ENCODE data around the gene MCM3. TPM values are rescaled to one million over a fixed set of nuclear protein-coding genes. Genes with fewer than 3 reads are reported as not detected.
A peak's percentile ranks its signal among the peaks of the same experiment; 100 is the strongest.

Gene MCM3
- total and polyA plus RNA-seq, 12 donors: 10.5 to 65.5 (median 25.0) TPM

DNA sequence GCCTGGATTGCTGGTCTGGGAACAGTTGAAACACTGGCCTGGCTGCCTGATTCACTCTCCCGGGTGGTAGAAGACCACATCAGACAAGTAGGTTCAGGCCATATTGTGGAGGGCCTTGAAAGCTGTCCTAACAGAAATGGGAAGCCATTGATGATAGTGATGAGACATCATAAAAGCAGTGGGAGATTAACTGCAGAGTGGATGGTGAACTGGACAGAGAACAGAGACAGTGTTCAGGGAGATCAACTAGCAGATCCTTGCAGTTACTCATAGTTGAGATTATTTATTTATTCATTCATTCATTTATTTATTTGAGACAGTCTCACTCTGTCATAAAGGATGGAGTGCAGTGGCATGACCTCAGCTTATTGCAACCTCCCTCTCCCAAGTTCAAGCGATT lies 30.2 kb upstream of the MCM3 start:
- Histone ChIP-seq H3K27me3 (no peaks in the 10 kb centered on the region), H3K36me3 (replicated peaks in 1 of 2) (no peaks in the 10 kb centered on the region), H3K4me3 (no peak overlapping the region), H3K4me1 (replicated peaks in 1 of 2) (peaks cover 0 to 11% of the 10 kb centered on the region in 2 donors), H3K9me3 (replicated peaks in 1 of 3) (no peaks in the 10 kb centered on the region), H3K27ac (no peak overlapping the region)
- no peak for TF ChIP-seq POLR2A (IDR thresholded peaks at IDR 0.05)
- TF ChIP-seq CTCF (IDR thresholded peaks at IDR 0.05): no peak
- 88 to 100% (median 93%) methylated on average over 2 of the region's 2 CpGs for WGBS, 4 donors
- intact Hi-C loops (cut with DNase I): no loop called here
- no peak for DNase-seq

DNA sequence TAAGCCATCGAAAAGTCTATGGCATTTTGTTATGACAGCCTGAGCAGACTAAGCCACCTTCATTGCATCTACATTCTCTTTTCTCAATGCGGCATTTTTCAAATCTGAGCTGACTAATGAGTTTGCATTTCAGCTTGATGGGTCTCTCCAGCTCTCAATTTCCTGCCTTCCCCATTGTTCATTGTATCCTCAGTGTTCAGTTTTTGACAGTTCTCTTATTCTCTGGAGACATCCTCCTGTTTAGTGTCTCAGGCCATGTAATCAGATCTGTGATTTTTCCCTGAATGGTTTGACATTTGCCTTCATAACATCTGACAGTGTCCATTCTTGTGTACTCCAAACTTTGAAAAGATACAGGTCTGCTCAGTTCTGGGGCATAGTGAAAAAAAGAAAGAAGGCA lies 27.9 kb upstream of the MCM3 start:
- DNase-seq: no peak
- no peaks in the 10 kb centered on the region for H3K36me3 ChIP-seq (replicated peaks in 1 of 2)
- whole genome bisulfite sequencing, 4 donors: 80 to 89% (median 87%) methylated on average over 2 of the region's 2 CpGs
- H3K4me1 ChIP-seq (replicated peaks in 1 of 2): peaks cover 0 to 2% of the 10 kb centered on the region in 2 donors
- intact Hi-C loops (cut with DNase I): no loop called here
- H3K9me3 ChIP-seq (replicated peaks in 1 of 3): no peaks in the 10 kb centered on the region
- no peaks in the 10 kb centered on the region for H3K27me3 ChIP-seq
- TF ChIP-seq CTCF (IDR thresholded peaks at IDR 0.05) (no peak), POLR2A (IDR thresholded peaks at IDR 0.05) (no peak)
- H3K4me3 ChIP-seq: no peak overlapping the region
- no peak overlapping the region for H3K27ac ChIP-seq

DNA sequence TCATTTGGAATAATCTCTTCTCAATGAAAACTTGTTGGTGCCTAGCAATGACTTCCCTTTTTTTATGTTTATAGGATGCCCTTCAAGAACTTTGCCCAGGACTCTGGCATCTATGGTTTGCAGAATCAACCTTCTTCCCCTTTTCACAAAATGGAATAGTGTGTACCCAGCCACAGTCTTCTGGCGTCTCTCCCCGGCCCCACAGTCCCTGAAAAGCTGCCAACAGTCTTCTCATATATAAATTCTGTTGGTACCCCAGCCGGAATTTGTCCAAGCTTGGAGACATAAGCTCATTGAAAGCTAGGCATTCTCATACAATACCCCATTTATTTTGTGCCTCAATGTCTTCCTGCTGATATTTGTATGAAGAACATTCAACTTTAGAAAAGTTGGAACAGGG lies 26.4 kb upstream of the MCM3 start:
- WGBS, 4 donors: 61 to 74% (median 72%) methylated on average over 3 of the region's 3 CpGs
- intact Hi-C loops (cut with DNase I): no loop called here
- TF ChIP-seq CTCF (IDR thresholded peaks at IDR 0.05) (no peak), POLR2A (IDR thresholded peaks at IDR 0.05) (no peak)
- Histone ChIP-seq H3K9me3 (replicated peaks in 1 of 3) (no peaks in the 10 kb centered on the region), H3K27me3 (no peaks in the 10 kb centered on the region), H3K4me3 (no peak overlapping the region), H3K36me3 (replicated peaks in 1 of 2) (no peaks in the 10 kb centered on the region), H3K4me1 (replicated peaks in 1 of 2) (no peaks in the 10 kb centered on the region), H3K27ac (no peak overlapping the region)
- peak in 1 of 7 donors; percentile 17 for DNase-seq

DNA sequence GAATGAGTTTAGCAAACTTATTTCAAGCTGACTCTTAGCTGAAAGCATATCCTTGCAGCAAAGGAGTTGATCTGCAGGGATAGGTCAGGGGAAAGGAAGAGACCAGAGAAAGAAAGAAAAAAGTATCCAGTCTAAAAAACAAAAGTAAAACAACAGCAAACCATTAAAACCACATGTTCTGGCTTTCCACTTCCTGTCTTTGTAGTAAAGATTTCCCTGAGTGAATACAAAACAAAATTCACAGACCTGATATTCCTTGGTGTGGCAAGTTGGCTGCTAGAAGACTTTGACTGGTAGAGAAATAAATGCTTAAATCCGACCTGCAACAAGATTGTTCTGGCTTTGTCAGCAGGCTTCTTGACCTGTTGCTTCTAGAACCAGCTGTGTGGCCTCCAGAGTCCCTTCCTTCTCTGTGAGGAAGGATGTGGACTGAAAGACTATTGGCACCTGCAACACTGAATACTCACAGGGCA lies 23.4 kb upstream of the MCM3 start:
- no peak overlapping the region for H3K4me3 ChIP-seq
- intact Hi-C loops (cut with DNase I): no loop called here
- H3K9me3 ChIP-seq (replicated peaks in 1 of 3): no peaks in the 10 kb centered on the region
- peaks cover 0 to 3% of the 10 kb centered on the region in 2 donors for H3K4me1 ChIP-seq (replicated peaks in 1 of 2)
- DNase-seq: no peak
- H3K27ac ChIP-seq: no peak overlapping the region
- no peaks in the 10 kb centered on the region for H3K27me3 ChIP-seq
- H3K36me3 ChIP-seq (replicated peaks in 1 of 2): no peaks in the 10 kb centered on the region
- TF ChIP-seq POLR2A (IDR thresholded peaks at IDR 0.05) (no peak), CTCF (IDR thresholded peaks at IDR 0.05) (no peak)
- WGBS, 4 donors: 44 to 47% (median 46%) methylated on average over 1 of the region's 1 CpG
